Left ventricle myocardium inferior (tissue), 1 donor: ENCODE measurements around the gene COP1. TPM values are rescaled to one million over a fixed set of nuclear protein-coding genes. Genes with fewer than 3 reads are reported as not detected.
"Not testable (repeated sequence)": the region's sequence is repeated elsewhere in the genome, so short reads cannot be mapped to it uniquely, and the experiment has no call there.

Experiments
- DNase-seq: peaks from one replicate; pipeline ENCODE4 v3.0.0-alpha.2; 2020
- H3K27ac ChIP-seq: fragments of 200-600 bp; replicated peaks from 2 replicates; pipeline ENCODE4 v1.8.0; 2021
- H3K27me3 ChIP-seq: fragments of 200-600 bp; 2 replicates; pipeline ENCODE4 v1.8.0; 2021; ENCODE audit warnings: low read depth
- H3K36me3 ChIP-seq: fragments of 200-600 bp; 2 replicates; pipeline ENCODE4 v1.8.0; 2021
- H3K4me1 ChIP-seq: fragments of 200-600 bp; 2 replicates; pipeline ENCODE4 v1.8.0; 2021
- H3K4me3 ChIP-seq: fragments of 200-600 bp; 2 replicates; pipeline ENCODE4 v1.8.0; 2021; ENCODE audit warnings: mild to moderate bottlenecking, moderate library complexity
- H3K9me3 ChIP-seq: fragments of 200-600 bp; replicated peaks from 2 replicates; pipeline ENCODE4 v1.8.0; 2021
- CTCF ChIP-seq: fragments of 200-600 bp; IDR thresholded peaks from 2 replicates; pipeline ENCODE4 v1.8.0; 2021; ENCODE audit warnings: antibody characterized with exemption, mild to moderate bottlenecking, borderline replicate concordance
- intact Hi-C: fragments of 100-400 bp; cut with micrococcal nuclease; formaldehyde crosslinking; loops from one replicate; pipeline ENCODE4 v1.11.0; 2022
- total RNA-seq: library from RNA; stranded (reverse); fragmentation: NEBNext Ultra II Directional; extraction: Animal tissue kit (Norgen Biotek cat#: 25700); gene quantifications from one replicate; pipeline ENCODE4 v1.2.1, GENCODE V29; 2021
- donor health status: DM: no; HTN: yes; CAD: no; lungs with severe emphysema.

The COP1 gene
- total RNA-seq, 1 donor from 2014 or later, result 22.6 TPM

- TF ChIP-seq CTCF, result no peak
- H3K9me3 ChIP-seq, result peaks cover 35% of the 10 kb centered on the region
- intact Hi-C loops, result no loop called here
- no peak overlapping the region for H3K27ac ChIP-seq
- H3K27me3 ChIP-seq, result no peaks in the 10 kb centered on the region
- H3K4me3 ChIP-seq, result no peak overlapping the region
- peaks cover 4% of the 10 kb centered on the region for H3K4me1 ChIP-seq
- peaks cover 83% of the 10 kb centered on the region for H3K36me3 ChIP-seq
- no peak for DNase-seq
These were observed 222.3 kb downstream of the COP1 start for GRCh38 chr1:175984813-175985212.

DNA sequence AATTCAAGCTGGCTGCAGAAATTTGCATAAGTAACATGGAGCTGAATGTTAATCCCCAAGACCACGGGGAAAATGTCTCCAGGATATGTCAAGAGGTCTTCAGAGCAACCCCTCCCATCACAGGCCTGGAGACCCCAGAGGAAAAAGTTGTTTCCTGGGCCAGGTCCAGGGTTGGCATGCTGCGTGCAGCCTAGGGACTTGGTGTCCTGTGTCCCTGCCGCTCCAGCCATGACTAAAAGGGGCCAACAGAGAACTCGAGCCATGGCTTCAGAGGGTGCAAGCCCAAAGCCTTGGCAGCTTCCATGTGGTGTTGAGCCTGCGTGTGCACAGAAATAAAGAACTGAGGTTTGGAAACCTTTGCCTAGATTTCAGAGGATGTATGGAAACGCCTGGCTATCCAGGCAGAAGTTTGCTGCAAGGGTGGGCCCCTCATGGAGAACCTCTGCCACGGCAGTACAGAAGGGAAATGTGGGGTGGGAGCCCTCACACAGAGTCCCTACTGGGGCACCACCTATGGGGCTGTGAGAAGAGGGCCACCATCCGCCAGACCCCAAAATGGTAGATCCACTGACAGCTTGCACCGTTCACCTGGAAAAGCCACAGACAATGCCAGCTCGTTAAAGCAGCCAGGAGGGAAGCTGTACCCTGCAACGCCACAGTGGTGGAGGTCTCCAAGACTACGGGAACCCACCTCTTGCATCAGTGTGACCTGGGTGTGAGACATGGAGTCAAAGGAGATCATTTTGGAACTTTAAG lies 222.9 kb downstream of the COP1 start:
- no peak overlapping the region for H3K27ac ChIP-seq
- peaks cover 81% of the 10 kb centered on the region for H3K36me3 ChIP-seq
- no peak for DNase-seq
- intact Hi-C loops, result no loop called here
- H3K4me1 ChIP-seq, result peaks cover 9% of the 10 kb centered on the region
- H3K27me3 ChIP-seq, result no peaks in the 10 kb centered on the region
- no peak for TF ChIP-seq CTCF
- H3K9me3 ChIP-seq, result peaks cover 35% of the 10 kb centered on the region
- no peak overlapping the region for H3K4me3 ChIP-seq

DNA sequence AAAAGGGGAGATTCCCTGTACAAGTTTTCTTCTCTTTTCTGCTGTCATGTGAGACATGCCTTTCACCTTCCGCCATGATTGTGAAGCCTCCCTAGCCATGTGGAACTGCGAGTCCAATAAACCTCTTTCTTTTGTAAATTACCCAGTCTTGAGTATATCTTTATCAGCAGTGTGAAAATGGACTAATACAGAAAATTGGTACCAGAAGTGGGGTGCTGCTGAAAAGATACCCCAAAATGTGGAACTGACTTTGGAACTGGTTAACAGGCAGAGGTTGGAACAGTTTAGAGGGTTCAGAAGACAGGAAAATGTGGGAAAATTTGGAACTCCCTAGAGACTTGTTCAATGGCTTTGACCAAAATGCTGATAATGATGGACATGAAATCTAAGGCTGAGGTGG lies 223.7 kb downstream of the COP1 start:
- Histone ChIP-seq H3K9me3 (peaks cover 35% of the 10 kb centered on the region), H3K4me1 (peaks cover 16% of the 10 kb centered on the region), H3K36me3 (peaks cover 73% of the 10 kb centered on the region)
- DNase-seq, H3K27me3 ChIP-seq, intact Hi-C loops, H3K27ac ChIP-seq, H3K4me3 ChIP-seq: not testable (repeated sequence)

DNA sequence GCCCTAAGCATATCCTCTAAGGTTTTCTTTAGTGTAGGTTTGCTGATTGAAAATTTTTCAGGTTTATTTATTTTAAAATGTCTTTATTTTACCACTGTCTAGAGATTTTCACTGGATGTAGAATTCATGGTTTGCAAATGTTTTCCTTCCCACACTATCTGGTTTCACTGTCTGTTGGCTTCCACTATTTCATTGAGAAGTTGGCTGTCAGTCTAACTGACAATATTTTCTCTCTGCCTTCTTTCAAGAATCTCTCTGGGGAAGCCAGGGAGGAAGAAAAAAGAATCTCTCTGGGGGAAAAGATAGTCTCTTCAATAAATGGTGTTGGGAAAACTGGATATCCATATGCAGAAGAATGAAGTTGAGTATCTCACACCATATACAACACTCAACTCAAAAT lies 226.0 kb downstream of the COP1 start:
- Histone ChIP-seq H3K4me3 (no peak overlapping the region), H3K36me3 (peaks cover 50% of the 10 kb centered on the region)
- no peak for TF ChIP-seq CTCF

DNA sequence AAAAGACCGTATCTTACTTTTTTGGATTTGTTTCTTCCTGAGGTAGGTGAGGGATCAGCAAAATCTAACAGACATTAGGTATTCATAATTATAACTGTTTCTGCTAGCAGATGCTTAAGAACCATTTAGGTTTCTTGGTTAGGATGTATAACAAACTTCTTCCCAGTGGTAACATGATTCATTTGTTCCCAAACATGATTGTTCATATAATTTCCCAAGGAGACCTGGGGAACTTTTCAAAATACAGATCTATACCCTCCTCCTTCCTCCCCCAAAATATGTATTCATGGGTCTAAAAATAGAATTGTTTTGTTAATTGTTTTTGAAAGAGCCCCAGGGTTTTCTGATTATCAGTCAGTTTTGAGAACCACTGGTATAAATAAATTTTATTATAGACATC lies 228.2 kb downstream of the COP1 start:
- no peak for TF ChIP-seq CTCF
- peaks cover 28% of the 10 kb centered on the region for H3K36me3 ChIP-seq
- H3K27me3 ChIP-seq, result no peaks in the 10 kb centered on the region
- no peak overlapping the region for H3K4me3 ChIP-seq
- H3K27ac ChIP-seq, result no peak overlapping the region
- H3K4me1 ChIP-seq, result peaks cover 16% of the 10 kb centered on the region
- intact Hi-C loops, result no loop called here
- no peak for DNase-seq
- peaks cover 30% of the 10 kb centered on the region for H3K9me3 ChIP-seq

More for the DNA sequence above, 226.0 kb downstream of the COP1 start:
- Histone ChIP-seq H3K4me1 (peaks cover 16% of the 10 kb centered on the region), H3K27me3 (no peaks in the 10 kb centered on the region), H3K27ac (no peak overlapping the region), H3K9me3 (peaks cover 35% of the 10 kb centered on the region)
- no peak for DNase-seq
- intact Hi-C loops, result no loop called here

GRCh38 chr1:175978476-175978875 lies 228.6 kb downstream of the COP1 start:
- Histone ChIP-seq H3K4me1 (peaks cover 16% of the 10 kb centered on the region), H3K4me3 (no peak overlapping the region), H3K36me3 (peaks cover 24% of the 10 kb centered on the region), H3K27ac (no peak overlapping the region), H3K9me3 (peaks cover 26% of the 10 kb centered on the region), H3K27me3 (no peaks in the 10 kb centered on the region)
- intact Hi-C loops, result no loop called here
- no peak for TF ChIP-seq CTCF
- no peak for DNase-seq
